ENCODE results near the gene CALM3.

DNA sequence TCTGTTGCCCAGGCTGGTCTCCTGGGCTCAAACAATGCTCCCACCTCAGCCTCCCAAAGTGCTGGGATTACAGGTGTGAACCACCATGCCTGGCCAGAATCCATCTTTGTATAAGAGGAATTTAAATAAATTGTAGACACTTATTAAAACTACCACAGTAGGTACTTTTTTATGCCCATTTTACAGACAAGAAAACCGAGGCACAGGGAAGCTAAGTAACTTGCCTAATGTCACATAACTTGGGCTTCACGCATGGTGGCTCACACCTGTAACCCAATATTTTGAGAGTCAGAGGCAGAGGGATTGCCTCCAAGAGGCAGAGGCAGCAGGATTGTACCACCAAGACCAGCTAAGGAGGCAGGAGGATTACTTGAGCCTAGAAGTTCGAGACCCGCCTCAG lies 22.7 kb upstream of the CALM3 start:
- TF ChIP-seq, protein P1, sequence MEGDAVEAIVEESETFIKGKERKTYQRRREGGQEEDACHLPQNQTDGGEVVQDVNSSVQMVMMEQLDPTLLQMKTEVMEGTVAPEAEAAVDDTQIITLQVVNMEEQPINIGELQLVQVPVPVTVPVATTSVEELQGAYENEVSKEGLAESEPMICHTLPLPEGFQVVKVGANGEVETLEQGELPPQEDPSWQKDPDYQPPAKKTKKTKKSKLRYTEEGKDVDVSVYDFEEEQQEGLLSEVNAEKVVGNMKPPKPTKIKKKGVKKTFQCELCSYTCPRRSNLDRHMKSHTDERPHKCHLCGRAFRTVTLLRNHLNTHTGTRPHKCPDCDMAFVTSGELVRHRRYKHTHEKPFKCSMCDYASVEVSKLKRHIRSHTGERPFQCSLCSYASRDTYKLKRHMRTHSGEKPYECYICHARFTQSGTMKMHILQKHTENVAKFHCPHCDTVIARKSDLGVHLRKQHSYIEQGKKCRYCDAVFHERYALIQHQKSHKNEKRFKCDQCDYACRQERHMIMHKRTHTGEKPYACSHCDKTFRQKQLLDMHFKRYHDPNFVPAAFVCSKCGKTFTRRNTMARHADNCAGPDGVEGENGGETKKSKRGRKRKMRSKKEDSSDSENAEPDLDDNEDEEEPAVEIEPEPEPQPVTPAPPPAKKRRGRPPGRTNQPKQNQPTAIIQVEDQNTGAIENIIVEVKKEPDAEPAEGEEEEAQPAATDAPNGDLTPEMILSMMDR (conservative IDR thresholded peaks at IDR 0.05; ENCODE audit: low read length), result no peak
- no peak for TF ChIP-seq EZH2phosphoT487 (IDR thresholded peaks at IDR 0.05; ENCODE audit: borderline replicate concordance)

Data from Loucy (cell line).